Kidney (tissue), 14 donors: ENCODE measurements around the gene ITGB1BP1. TPM values are rescaled to one million over a fixed set of nuclear protein-coding genes. Genes with fewer than 3 reads are reported as not detected.

ENCODE experiments used
- DNase-seq, 5 donors: peaks; one replicate each; pipeline ENCODE4 v3.0.0-alpha.2; 2013 to 2020
- FAIRE-seq: peaks from 2 replicates; lab custom pipeline; 2012; peaks lifted over from hg19 to GRCh38; lab: Jason Lieb, UNC
- H3K27ac ChIP-seq, 2 donors: one replicate each; pipeline ENCODE4 v1.7.0; 2013; ENCODE audit warnings: low read depth in 2 of 2, low read length in 2 of 2, inconsistent platforms in 1 of 2
- H3K27me3 ChIP-seq: one replicate; pipeline ENCODE4 v1.7.1; 2013; ENCODE audit warnings: low read length, inconsistent platforms; ENCODE audit not compliant: control insufficient read depth, insufficient read depth
- H3K36me3 ChIP-seq, 3 donors: one replicate each; pipeline versions ENCODE4 v1.7.0 to v1.7.1; 2013; ENCODE audit warnings: low read length in 3 of 3, control low read depth in 1 of 3, inconsistent platforms in 1 of 3; ENCODE audit not compliant: insufficient read depth in 3 of 3, control insufficient read depth in 2 of 3
- H3K4me1 ChIP-seq, 3 donors: one replicate each; pipeline versions ENCODE4 v1.7.0 to v1.7.1; 2013; ENCODE audit warnings: low read length in 3 of 3, inconsistent platforms in 1 of 3, low read depth in 1 of 3; ENCODE audit not compliant: control insufficient read depth in 2 of 3, insufficient read depth in 2 of 3
- H3K4me3 ChIP-seq, 3 donors: one replicate each; pipeline versions ENCODE4 v1.7.0 to v1.8.1; 2013; ENCODE audit warnings: low read length in 3 of 3, control low read depth in 1 of 3, inconsistent platforms in 1 of 3
- H3K9ac ChIP-seq, 3 donors: one replicate each; pipeline versions ENCODE4 v1.7.0 to v1.7.1; 2013; ENCODE audit warnings: low read length in 3 of 3, control low read depth in 1 of 3, inconsistent platforms in 1 of 3
- H3K9me3 ChIP-seq, 3 donors: one replicate each; pipeline versions ENCODE4 v1.7.0 to v1.7.1; 2013; ENCODE audit warnings: low read length in 3 of 3, control low read depth in 1 of 3, inconsistent platforms in 1 of 3; ENCODE audit not compliant: control insufficient read depth in 2 of 3, insufficient read depth in 1 of 3
- intact Hi-C: fragments of 100-400 bp; cut with DNase I; formaldehyde crosslinking; loops from one replicate; pipeline ENCODE4 v1.11.1; 2022
- polyA plus RNA-seq: library from polyadenylated mRNA; stranded (reverse); fragments of 350-450 nt; fragmentation: Illumina TruSeq; extraction: RNeasy Lipid Tissue Mini Kit (QIAGEN cat#74804); gene quantifications from one replicate; pipeline ENCODE4 v1.2.3, GENCODE V29; 2014; ENCODE audit warnings: low read depth, low replicate concordance; ENCODE audit not compliant: insufficient read depth
- total RNA-seq: library from RNA; stranded (reverse); fragmentation: NEBNext Ultra II Directional; extraction: Animal tissue kit (Norgen Biotek cat#: 25700); gene quantifications from one replicate; pipeline ENCODE4 v1.2.1, GENCODE V29; 2021
- TF ChIP-seq, protein P1 (sequence below): IDR thresholded peaks from 3 replicates; pipeline ENCODE4 v1.5.1; 2012; ENCODE audit warnings: mild to moderate bottlenecking, moderate library complexity, borderline replicate concordance; ENCODE audit not compliant: insufficient read depth; ENCODE audit errors: extremely low read depth
- donor health status: control.
- donor health status: control.
- donor health status: control.
- donor health status: control.
- donor health status: control.
- donor health status: DM: yes; HTN: yes; CAD: no.
- donor health status: Normal renal cell carcinoma (clear cell type).

Gene ITGB1BP1
- total and polyA plus RNA-seq, 2 donors from 2014 or later = 67.1 to 164 TPM

DNA sequence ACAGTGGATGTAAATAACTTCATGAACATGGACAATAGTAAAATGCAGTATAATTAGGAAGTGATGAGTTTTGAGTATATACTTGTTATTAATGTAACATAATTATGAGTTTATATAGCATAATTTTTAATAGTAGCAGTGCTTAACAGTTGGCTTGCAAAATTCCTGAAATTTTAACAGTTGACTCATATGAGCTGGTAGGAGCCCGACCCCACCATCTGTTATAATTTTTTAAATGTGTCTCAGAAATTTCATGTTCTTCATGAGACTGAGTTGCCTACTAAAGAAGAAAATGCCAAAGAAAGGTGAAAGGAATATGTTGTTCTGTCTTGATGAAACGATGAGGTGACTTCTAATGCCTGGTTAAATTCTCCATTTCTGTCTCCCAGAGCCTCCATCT is 62.6 kb downstream of the ITGB1BP1 start:
- no peak overlapping the region for H3K4me3 ChIP-seq
- FAIRE-seq (no peak), DNase-seq (no peak)
- no peaks in the 10 kb centered on the region for H3K27me3 ChIP-seq
- H3K36me3 ChIP-seq = peaks cover 0 to 61% (median 14%) of the 10 kb centered on the region in 3 donors
- no peak overlapping the region for H3K9ac ChIP-seq
- TF ChIP-seq, protein P1, sequence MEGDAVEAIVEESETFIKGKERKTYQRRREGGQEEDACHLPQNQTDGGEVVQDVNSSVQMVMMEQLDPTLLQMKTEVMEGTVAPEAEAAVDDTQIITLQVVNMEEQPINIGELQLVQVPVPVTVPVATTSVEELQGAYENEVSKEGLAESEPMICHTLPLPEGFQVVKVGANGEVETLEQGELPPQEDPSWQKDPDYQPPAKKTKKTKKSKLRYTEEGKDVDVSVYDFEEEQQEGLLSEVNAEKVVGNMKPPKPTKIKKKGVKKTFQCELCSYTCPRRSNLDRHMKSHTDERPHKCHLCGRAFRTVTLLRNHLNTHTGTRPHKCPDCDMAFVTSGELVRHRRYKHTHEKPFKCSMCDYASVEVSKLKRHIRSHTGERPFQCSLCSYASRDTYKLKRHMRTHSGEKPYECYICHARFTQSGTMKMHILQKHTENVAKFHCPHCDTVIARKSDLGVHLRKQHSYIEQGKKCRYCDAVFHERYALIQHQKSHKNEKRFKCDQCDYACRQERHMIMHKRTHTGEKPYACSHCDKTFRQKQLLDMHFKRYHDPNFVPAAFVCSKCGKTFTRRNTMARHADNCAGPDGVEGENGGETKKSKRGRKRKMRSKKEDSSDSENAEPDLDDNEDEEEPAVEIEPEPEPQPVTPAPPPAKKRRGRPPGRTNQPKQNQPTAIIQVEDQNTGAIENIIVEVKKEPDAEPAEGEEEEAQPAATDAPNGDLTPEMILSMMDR = no peak
- intact Hi-C loops = no loop called here
- no peak overlapping the region for H3K27ac ChIP-seq
- no peaks in the 10 kb centered on the region for H3K9me3 ChIP-seq
- H3K4me1 ChIP-seq = peaks cover 0 to 9% (median 3%) of the 10 kb centered on the region in 3 donors

DNA sequence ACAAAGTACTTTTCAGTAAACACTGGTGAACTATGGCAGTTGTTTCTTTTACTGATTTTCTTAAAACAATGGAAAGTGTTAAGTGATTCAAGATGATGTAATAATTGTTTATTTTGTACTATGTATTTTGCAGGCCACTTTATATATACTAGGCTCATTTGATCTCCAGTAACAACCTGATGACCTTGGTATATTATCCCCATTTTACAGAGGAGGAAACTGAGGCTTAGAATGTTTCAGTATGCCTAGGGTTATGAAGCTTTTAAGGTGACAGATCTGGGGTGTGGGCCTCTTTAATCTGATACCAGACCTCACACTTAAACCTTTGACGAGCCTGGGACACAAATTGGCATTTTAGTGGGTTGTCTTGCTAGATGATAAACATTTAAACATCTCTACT is 63.2 kb downstream of the ITGB1BP1 start:
- no peaks in the 10 kb centered on the region for H3K9me3 ChIP-seq
- peaks cover 0 to 61% (median 11%) of the 10 kb centered on the region in 3 donors for H3K36me3 ChIP-seq
- H3K4me3 ChIP-seq = no peak overlapping the region
- TF ChIP-seq, protein P1 = no peak
- peaks cover 0 to 8% (median 0%) of the 10 kb centered on the region in 3 donors for H3K4me1 ChIP-seq
- H3K27ac ChIP-seq = no peak overlapping the region
- intact Hi-C loops = no loop called here
- FAIRE-seq (no peak), DNase-seq (no peak)
- no peaks in the 10 kb centered on the region for H3K27me3 ChIP-seq
- no peak overlapping the region for H3K9ac ChIP-seq

DNA sequence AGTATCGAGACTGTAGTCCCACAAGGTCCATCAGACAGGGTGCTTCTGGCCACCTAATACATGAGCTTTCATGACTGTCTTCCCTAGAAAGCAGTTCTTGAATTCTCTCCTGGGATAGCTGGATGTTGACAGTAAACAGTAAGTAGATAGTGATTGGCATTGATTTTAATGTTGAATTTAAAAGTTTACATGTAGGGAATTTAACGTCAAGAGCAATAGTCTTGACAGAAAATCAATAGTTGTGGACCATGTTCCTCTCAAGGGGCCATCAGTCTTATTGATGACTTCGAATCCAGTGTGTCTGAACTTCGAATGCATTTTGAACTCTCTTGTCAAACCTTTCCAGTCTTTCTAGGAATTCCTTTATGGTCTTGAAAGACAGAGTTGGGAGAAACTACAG is 63.9 kb downstream of the ITGB1BP1 start:
- no peaks in the 10 kb centered on the region for H3K27me3 ChIP-seq
- TF ChIP-seq, protein P1 = no peak
- no peak overlapping the region for H3K4me3 ChIP-seq
- H3K9ac ChIP-seq = no peak overlapping the region
- intact Hi-C loops = no loop called here
- H3K27ac ChIP-seq = no peak overlapping the region
- H3K9me3 ChIP-seq = no peaks in the 10 kb centered on the region
- peaks cover 0 to 61% (median 13%) of the 10 kb centered on the region in 3 donors for H3K36me3 ChIP-seq
- FAIRE-seq = no peak
- DNase-seq = no peak
- H3K4me1 ChIP-seq = peaks cover 0 to 2% (median 0%) of the 10 kb centered on the region in 3 donors

DNA sequence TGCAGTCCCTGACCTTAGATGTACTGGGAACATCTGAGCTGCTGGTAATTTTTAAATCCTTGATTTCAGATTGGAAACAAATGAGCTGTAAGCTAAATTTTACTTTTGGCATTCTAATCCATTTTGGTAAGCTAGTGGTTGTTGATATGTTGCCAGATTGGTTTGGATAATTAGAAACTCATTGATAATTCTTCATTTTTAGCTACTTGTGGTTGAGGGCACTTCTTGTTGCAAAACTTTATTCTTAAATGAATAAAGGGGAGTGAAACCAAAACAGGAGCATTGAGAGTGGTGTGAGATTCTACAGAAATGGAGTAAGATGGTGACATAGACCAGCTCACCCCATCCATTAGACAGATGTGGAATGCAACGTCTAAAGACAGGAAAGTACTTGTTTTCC is 64.5 kb downstream of the ITGB1BP1 start:
- Histone ChIP-seq H3K4me3 (no peak overlapping the region), H3K9ac (no peak overlapping the region), H3K27me3 (no peaks in the 10 kb centered on the region), H3K27ac (no peak overlapping the region), H3K36me3 (peaks cover 0 to 61% (median 17%) of the 10 kb centered on the region in 3 donors), H3K4me1 (no peaks in the 10 kb centered on the region), H3K9me3 (no peaks in the 10 kb centered on the region)
- intact Hi-C loops = no loop called here
- TF ChIP-seq, protein P1 = no peak
- FAIRE-seq (no peak), DNase-seq (no peak)
